ENCODE data around the gene FSTL4. TPM values are rescaled to one million over a fixed set of nuclear protein-coding genes. Genes with fewer than 3 reads are reported as not detected.

Gene FSTL4
- total RNA-seq, 2 donors from 2014 or later: 4.5 to 10.1 TPM

DNA sequence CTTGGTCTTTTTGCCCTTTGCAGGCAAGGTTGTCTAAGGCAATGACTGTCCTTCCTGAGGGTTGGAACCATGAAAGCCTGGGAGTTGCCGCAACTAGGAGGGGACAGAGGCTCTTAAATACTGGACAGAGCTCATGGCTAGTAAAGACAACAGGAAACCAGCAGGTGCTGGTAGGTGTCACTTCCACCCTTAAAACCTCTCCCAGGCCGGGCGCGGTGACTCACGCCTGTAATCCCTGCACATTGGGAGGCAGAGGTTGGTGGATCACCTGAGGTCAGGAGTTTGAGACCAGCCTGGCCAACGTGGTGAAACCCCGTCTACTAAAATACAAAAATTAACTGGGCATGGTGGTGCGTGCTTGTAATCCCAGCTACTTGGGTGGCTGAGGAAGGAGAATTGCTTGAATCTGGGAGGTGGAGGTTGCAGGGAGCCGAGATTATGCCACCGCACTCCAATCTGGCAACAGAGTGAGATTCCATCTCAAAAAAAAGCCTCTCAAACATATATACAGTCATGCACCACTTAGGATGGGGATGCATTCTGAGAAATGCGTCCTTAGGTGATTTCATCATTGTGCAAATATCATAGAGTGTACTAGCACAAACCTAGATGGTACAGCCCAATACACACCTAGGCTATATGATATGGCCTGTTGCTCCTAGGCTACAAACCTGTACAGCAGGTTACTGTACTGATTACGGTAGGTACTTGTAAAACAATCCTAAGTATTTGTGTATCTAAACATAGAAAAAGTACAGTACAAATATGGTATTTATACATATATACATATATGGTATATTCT lies 457.9 kb downstream of the FSTL4 start:
- 90% methylated on average over 12 of the region's 12 CpGs for WGBS
- no peaks in the 10 kb centered on the region for H3K9me3 ChIP-seq
- no peak overlapping the region for H3K4me3 ChIP-seq
- H3K36me3 ChIP-seq: no peaks in the 10 kb centered on the region
- H3K27ac ChIP-seq: no peak overlapping the region
- no peaks in the 10 kb centered on the region for H3K4me1 ChIP-seq (replicated peaks)
- intact Hi-C loops (cut with DNase I): no loop called here
- no peaks in the 10 kb centered on the region for H3K27me3 ChIP-seq (replicated peaks; ENCODE audit: insufficient read depth)
- TF ChIP-seq POLR2AphosphoS5 (IDR thresholded peaks at IDR 0.05): no peak
- no peak for TF ChIP-seq POLR2A (IDR thresholded peaks at IDR 0.05)
- TF ChIP-seq, protein P1, sequence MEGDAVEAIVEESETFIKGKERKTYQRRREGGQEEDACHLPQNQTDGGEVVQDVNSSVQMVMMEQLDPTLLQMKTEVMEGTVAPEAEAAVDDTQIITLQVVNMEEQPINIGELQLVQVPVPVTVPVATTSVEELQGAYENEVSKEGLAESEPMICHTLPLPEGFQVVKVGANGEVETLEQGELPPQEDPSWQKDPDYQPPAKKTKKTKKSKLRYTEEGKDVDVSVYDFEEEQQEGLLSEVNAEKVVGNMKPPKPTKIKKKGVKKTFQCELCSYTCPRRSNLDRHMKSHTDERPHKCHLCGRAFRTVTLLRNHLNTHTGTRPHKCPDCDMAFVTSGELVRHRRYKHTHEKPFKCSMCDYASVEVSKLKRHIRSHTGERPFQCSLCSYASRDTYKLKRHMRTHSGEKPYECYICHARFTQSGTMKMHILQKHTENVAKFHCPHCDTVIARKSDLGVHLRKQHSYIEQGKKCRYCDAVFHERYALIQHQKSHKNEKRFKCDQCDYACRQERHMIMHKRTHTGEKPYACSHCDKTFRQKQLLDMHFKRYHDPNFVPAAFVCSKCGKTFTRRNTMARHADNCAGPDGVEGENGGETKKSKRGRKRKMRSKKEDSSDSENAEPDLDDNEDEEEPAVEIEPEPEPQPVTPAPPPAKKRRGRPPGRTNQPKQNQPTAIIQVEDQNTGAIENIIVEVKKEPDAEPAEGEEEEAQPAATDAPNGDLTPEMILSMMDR (IDR thresholded peaks at IDR 0.05): no peak
- no peak for DNase-seq (ENCODE audit: low spot score)

DNA sequence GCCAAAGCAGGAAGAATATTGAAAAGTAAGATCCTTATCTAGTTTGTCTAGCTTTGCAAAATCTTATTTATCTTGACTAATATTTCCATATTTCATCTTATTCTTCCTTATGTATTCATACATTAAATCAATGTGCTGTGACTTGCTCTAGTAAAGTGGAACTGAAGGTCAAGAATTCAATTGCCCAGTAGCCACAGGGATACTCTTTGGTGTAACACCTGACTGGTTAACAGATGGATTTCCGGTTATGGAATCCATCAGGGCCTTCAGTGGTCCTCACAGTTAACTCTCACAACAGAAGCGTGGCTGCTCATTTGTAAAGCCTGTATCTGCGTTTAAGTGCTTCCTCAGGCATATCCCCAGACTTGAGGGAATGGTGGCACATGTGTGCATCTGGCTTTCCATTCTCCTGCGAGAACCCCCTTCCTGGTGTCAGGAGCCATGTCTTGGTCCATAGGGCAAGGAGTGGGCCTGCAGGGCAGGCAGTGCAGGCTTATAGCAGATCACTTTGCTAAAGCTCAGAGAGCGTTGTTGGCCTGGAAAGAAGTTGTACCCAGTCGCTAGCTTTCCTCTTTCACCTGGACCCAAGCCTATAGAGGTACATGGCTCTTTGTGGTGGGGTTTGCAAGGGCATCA lies 461.3 kb downstream of the FSTL4 start:
- no peak overlapping the region for H3K27ac ChIP-seq
- intact Hi-C loops (cut with DNase I): no loop called here
- H3K4me3 ChIP-seq: no peak overlapping the region
- H3K4me1 ChIP-seq (replicated peaks): no peaks in the 10 kb centered on the region
- no peak for DNase-seq (ENCODE audit: low spot score)
- TF ChIP-seq POLR2AphosphoS5 (IDR thresholded peaks at IDR 0.05) (no peak), POLR2A (IDR thresholded peaks at IDR 0.05) (no peak)
- TF ChIP-seq, protein P1 (IDR thresholded peaks at IDR 0.05): no peak
- H3K36me3 ChIP-seq: no peaks in the 10 kb centered on the region
- no peaks in the 10 kb centered on the region for H3K9me3 ChIP-seq
- H3K27me3 ChIP-seq (replicated peaks; ENCODE audit: insufficient read depth): no peaks in the 10 kb centered on the region
- 98% methylated on average over 6 of the region's 6 CpGs for WGBS

DNA sequence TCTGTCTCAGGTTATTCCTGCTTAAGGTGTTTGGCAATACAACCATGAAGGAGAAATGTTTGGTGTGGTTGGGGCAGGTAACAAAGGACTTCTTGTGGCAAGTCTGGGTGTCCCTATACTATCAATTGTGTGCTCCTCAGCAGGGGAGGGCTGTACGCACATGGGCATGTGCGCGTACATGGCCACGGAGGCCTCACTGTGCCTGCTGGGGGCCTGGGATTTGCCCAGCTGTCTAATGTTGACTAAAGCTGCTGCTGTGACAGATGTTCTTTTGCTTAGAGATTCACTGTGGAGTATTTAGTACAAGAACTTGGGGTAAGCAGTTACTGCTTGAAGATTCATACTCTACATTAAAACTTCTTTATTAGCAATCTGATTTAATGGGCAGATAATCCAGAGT lies 463.0 kb downstream of the FSTL4 start:
- H3K36me3 ChIP-seq: no peaks in the 10 kb centered on the region
- no peak for TF ChIP-seq POLR2A (IDR thresholded peaks at IDR 0.05)
- TF ChIP-seq, protein P1 (IDR thresholded peaks at IDR 0.05): no peak
- no peak for TF ChIP-seq POLR2AphosphoS5 (IDR thresholded peaks at IDR 0.05)
- no peak overlapping the region for H3K4me3 ChIP-seq
- no peaks in the 10 kb centered on the region for H3K4me1 ChIP-seq (replicated peaks)
- no peaks in the 10 kb centered on the region for H3K9me3 ChIP-seq
- intact Hi-C loops (cut with DNase I): no loop called here
- H3K27ac ChIP-seq: no peak overlapping the region
- DNase-seq (ENCODE audit: low spot score): no peak
- 82% methylated on average over 4 of the region's 4 CpGs for WGBS
- H3K27me3 ChIP-seq (replicated peaks; ENCODE audit: insufficient read depth): no peaks in the 10 kb centered on the region

DNA sequence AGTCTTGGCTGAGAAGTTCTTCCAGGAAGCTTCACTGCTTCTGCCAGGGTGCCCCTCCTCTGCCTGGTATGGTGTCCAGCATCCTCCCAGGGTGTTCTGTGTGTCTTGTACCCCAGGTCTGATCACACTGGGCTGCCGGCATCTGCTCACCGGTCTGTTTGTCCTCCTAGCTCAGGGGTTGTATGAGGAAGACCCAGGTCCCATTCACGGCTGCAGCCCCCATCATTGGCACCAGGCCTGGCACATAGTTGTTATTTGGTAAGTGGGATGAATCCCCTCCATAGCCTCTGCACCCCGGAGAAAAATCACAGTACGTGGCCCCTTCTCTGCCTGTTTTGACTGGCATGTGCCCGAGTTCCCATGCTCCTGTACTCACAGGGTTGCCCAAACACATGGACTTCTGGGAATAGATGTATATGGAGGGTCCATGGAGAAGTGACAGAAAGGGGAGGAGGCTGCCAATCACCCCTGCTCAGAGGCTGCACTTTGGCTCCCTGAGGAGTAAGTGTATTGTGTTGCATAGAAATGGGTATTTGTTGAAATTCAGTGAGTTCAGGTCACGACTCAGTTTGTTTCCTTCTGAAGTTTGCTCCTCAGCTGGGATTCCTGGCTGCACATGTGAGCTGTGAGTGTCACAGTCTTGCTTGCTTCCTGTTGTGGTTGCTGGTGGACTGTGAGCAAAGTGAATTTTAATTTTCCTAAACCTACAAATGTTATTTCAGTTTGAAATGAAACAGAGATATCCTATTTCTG lies 464.4 kb downstream of the FSTL4 start:
- intact Hi-C loops (cut with DNase I): no loop called here
- no peaks in the 10 kb centered on the region for H3K27me3 ChIP-seq (replicated peaks; ENCODE audit: insufficient read depth)
- 94% methylated on average over 7 of the region's 7 CpGs for WGBS
- DNase-seq (ENCODE audit: low spot score): no peak
- H3K9me3 ChIP-seq: no peaks in the 10 kb centered on the region
- no peak overlapping the region for H3K27ac ChIP-seq
- no peaks in the 10 kb centered on the region for H3K4me1 ChIP-seq (replicated peaks)
- no peaks in the 10 kb centered on the region for H3K36me3 ChIP-seq
- no peak overlapping the region for H3K4me3 ChIP-seq
- TF ChIP-seq POLR2A (IDR thresholded peaks at IDR 0.05): no peak

DNA sequence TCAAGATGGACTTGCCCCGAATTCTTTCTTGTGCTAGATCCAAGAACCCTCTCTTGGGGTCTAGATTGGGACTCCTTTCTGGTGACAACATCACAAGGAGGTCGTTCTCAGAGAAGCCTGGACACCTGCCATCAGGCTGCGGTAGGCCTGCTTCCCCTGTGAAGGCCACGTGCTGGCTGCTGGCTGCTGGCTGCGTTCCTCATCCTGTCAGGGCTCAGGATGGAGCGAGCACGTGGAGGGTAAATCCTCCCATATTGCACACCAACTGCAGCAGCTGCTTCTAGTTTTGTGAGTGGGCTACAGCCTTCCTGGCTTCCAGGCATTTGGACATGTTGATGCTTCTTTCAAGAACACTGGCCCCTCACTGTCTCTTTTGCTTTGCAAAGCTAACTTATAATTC lies 464.9 kb downstream of the FSTL4 start:
- no peaks in the 10 kb centered on the region for H3K27me3 ChIP-seq (replicated peaks; ENCODE audit: insufficient read depth)
- H3K36me3 ChIP-seq: no peaks in the 10 kb centered on the region
- TF ChIP-seq POLR2A (IDR thresholded peaks at IDR 0.05): no peak
- TF ChIP-seq POLR2AphosphoS5 (IDR thresholded peaks at IDR 0.05): no peak
- TF ChIP-seq, protein P1 (IDR thresholded peaks at IDR 0.05): no peak
- no peaks in the 10 kb centered on the region for H3K9me3 ChIP-seq
- no peak for DNase-seq (ENCODE audit: low spot score)
- no peak overlapping the region for H3K27ac ChIP-seq
- no peak overlapping the region for H3K4me3 ChIP-seq
- no peaks in the 10 kb centered on the region for H3K4me1 ChIP-seq (replicated peaks)
- intact Hi-C loops (cut with DNase I): no loop called here
- 35% methylated on average over 6 of the region's 7 CpGs for WGBS

Measured in prostate gland (tissue), 2 donors.